Renal cortical epithelial cell (primary cell): ENCODE measurements around the gene COL1A2. TPM values are rescaled to one million over a fixed set of nuclear protein-coding genes. Genes with fewer than 3 reads are reported as not detected.

Experiments
- DNase-seq: peaks from one replicate; pipeline ENCODE4 v3.0.0-alpha.2; 2011; ENCODE audit warnings: low read depth
- total RNA-seq: library from RNA; depleted of rRNA; stranded (reverse); fragments of >200 nt; gene quantifications from 2 replicates; pipeline ENCODE4 v1.2.3, GENCODE V29; 2014

COL1A2 gene
- 7.3 and 237 TPM in 2 replicates for total RNA-seq

GRCh38 chr7:94394437-94395140, at the start of gene COL1A2:
COL1A2 (plus strand) TSS chr7:94394895; CDS start chr7:94395032, 137 bp downstream.
- DNase-seq = peak; percentile 13

- no peak for DNase-seq
Measured at GRCh38 chr7:94345907-94346306, 48.8 kb upstream of the COL1A2 start.

GRCh38 chr7:94348142-94348541, 46.6 kb upstream of the COL1A2 start:
- DNase-seq = peak; percentile 58

GRCh38 chr7:94350734-94351133, 44.0 kb upstream of the COL1A2 start:
- no peak for DNase-seq

GRCh38 chr7:94351703-94352102, 43.0 kb upstream of the COL1A2 start:
- no peak for DNase-seq

- DNase-seq = no peak
Measured at GRCh38 chr7:94352887-94353286, 41.8 kb upstream of the COL1A2 start.

- DNase-seq = no peak
Measured at GRCh38 chr7:94354953-94355352, 39.7 kb upstream of the COL1A2 start.

GRCh38 chr7:94355454-94355853, 39.2 kb upstream of the COL1A2 start:
- no peak for DNase-seq

- no peak for DNase-seq
Measured at GRCh38 chr7:94357076-94357475, 37.6 kb upstream of the COL1A2 start.

- no peak for DNase-seq
Measured at GRCh38 chr7:94360926-94361325, 33.8 kb upstream of the COL1A2 start.

- no peak for DNase-seq
Measured at GRCh38 chr7:94362276-94362675, 32.4 kb upstream of the COL1A2 start.

GRCh38 chr7:94364816-94365215, 29.9 kb upstream of the COL1A2 start:
- DNase-seq = no peak

- no peak for DNase-seq
Measured at GRCh38 chr7:94366163-94366562, 28.5 kb upstream of the COL1A2 start.

- no peak for DNase-seq
Measured at GRCh38 chr7:94366832-94367231, 27.9 kb upstream of the COL1A2 start.

- peak; percentile 16 for DNase-seq
Measured at GRCh38 chr7:94367949-94368348, 26.7 kb upstream of the COL1A2 start.

- peak; percentile 27 for DNase-seq
Measured at GRCh38 chr7:94368371-94368791, 26.3 kb upstream of the COL1A2 start.

- DNase-seq = peak; percentile 57
Measured at GRCh38 chr7:94374231-94374630, 20.5 kb upstream of the COL1A2 start.

GRCh38 chr7:94374721-94375566, 19.8 kb upstream of the COL1A2 start:
- DNase-seq = peak; percentile 85

- peak; percentile 85 for DNase-seq
Measured at GRCh38 chr7:94375691-94376090, 19.0 kb upstream of the COL1A2 start.

- no peak for DNase-seq
Measured at GRCh38 chr7:94376281-94376680, 18.4 kb upstream of the COL1A2 start.

- no peak for DNase-seq
Measured at GRCh38 chr7:94378356-94378755, 16.3 kb upstream of the COL1A2 start.

- no peak for DNase-seq
Measured at GRCh38 chr7:94380264-94380663, 14.4 kb upstream of the COL1A2 start.

- DNase-seq = no peak
Measured at GRCh38 chr7:94382132-94382531, 12.6 kb upstream of the COL1A2 start.
